Astrocyte of the cerebellum (primary cell): ENCODE results near the gene RSPH9.

ENCODE experiments used
- DNase-seq: peaks from one replicate; pipeline ENCODE4 v3.0.0-alpha.2; 2011; ENCODE audit warnings: low read depth
- H3K4me3 ChIP-seq: 2 replicates; pipeline ENCODE4 v1.5.1; 2011; ENCODE audit warnings: mild to moderate bottlenecking, low read depth, low read length, moderate library complexity
- CTCF ChIP-seq: IDR thresholded peaks from 2 replicates; pipeline ENCODE4 v1.5.1; 2012; ENCODE audit warnings: low read length, low read depth, moderate library complexity, mild to moderate bottlenecking; ENCODE audit errors: missing control alignments
- in situ Hi-C: cut with HindIII; loops from 2 replicates; pipeline ENCODE4 v1.10.0; 2017; ENCODE audit warnings: low sequenced_read_pairs

RSPH9 gene

GRCh38 chr6:43709654-43710303 lies 64.9 kb downstream of the RSPH9 start:
- H3K4me3 ChIP-seq = no peak overlapping the region
- DNase-seq = no peak
- no peak for TF ChIP-seq CTCF
- in situ Hi-C loops = no loop called here

- no peak overlapping the region for H3K4me3 ChIP-seq
- no peak for TF ChIP-seq CTCF
- in situ Hi-C loops = no loop called here
- no peak for DNase-seq
These were observed 65.7 kb downstream of the RSPH9 start for GRCh38 chr6:43710576-43710975.

- no peak for DNase-seq
- H3K4me3 ChIP-seq = no peak overlapping the region
- no peak for TF ChIP-seq CTCF
- in situ Hi-C loops = no loop called here
These were observed 67.7 kb downstream of the RSPH9 start for GRCh38 chr6:43712579-43712978.

GRCh38 chr6:43713643-43714310 lies 68.9 kb downstream of the RSPH9 start:
- DNase-seq = no peak
- H3K4me3 ChIP-seq = no peak overlapping the region
- in situ Hi-C loops = no loop called here
- no peak for TF ChIP-seq CTCF

GRCh38 chr6:43714311-43715055 lies 69.6 kb downstream of the RSPH9 start:
- in situ Hi-C loops = no loop called here
- no peak for TF ChIP-seq CTCF
- no peak for DNase-seq
- H3K4me3 ChIP-seq = no peak overlapping the region

- no peak for TF ChIP-seq CTCF
- no peak overlapping the region for H3K4me3 ChIP-seq
- DNase-seq = no peak
- in situ Hi-C loops = no loop called here
These were observed 70.4 kb downstream of the RSPH9 start for GRCh38 chr6:43715056-43715788.
